Measurements from ENCODE around the gene CNTN5. TPM values are rescaled to one million over a fixed set of nuclear protein-coding genes. Genes with fewer than 3 reads are reported as not detected.

The CNTN5 gene
- polyA plus RNA-seq, 3 donors, result 18.7 to 26.6 (median 19.0) TPM

- no peak for DNase-seq (ENCODE audit: low read depth in 3 of 3, low spot score in 2 of 3)
Measured at GRCh38 chr11:99162819-99163218, 142.1 kb downstream of the CNTN5 start.

GRCh38 chr11:99170591-99170990 is 149.8 kb downstream of the CNTN5 start:
- DNase-seq (ENCODE audit: low read depth in 3 of 3, low spot score in 2 of 3), result no peak

- no peak for DNase-seq (ENCODE audit: low read depth in 3 of 3, low spot score in 2 of 3)
Measured at GRCh38 chr11:99171330-99171729, 150.6 kb downstream of the CNTN5 start.

GRCh38 chr11:99176430-99176829 is 155.7 kb downstream of the CNTN5 start:
- no peak for DNase-seq (ENCODE audit: low read depth in 3 of 3, low spot score in 2 of 3)

- no peak for DNase-seq (ENCODE audit: low read depth in 3 of 3, low spot score in 2 of 3)
Measured at GRCh38 chr11:99177446-99177845, 156.7 kb downstream of the CNTN5 start.

GRCh38 chr11:99184146-99184545 is 163.4 kb downstream of the CNTN5 start:
- DNase-seq (ENCODE audit: low read depth in 3 of 3, low spot score in 2 of 3), result no peak

- no peak for DNase-seq (ENCODE audit: low read depth in 3 of 3, low spot score in 2 of 3)
Measured at GRCh38 chr11:99188221-99188620, 167.5 kb downstream of the CNTN5 start.

GRCh38 chr11:99192716-99193115 is 172.0 kb downstream of the CNTN5 start:
- no peak for DNase-seq (ENCODE audit: low read depth in 3 of 3, low spot score in 2 of 3)

GRCh38 chr11:99197477-99197876 is 176.7 kb downstream of the CNTN5 start:
- no peak for DNase-seq (ENCODE audit: low read depth in 3 of 3, low spot score in 2 of 3)

- no peak for DNase-seq (ENCODE audit: low read depth in 3 of 3, low spot score in 2 of 3)
Measured at GRCh38 chr11:99198215-99198614, 177.5 kb downstream of the CNTN5 start.

- no peak for DNase-seq (ENCODE audit: low read depth in 3 of 3, low spot score in 2 of 3)
Measured at GRCh38 chr11:99199341-99199740, 178.6 kb downstream of the CNTN5 start.

GRCh38 chr11:99200720-99201119 is 180.0 kb downstream of the CNTN5 start:
- no peak for DNase-seq (ENCODE audit: low read depth in 3 of 3, low spot score in 2 of 3)

GRCh38 chr11:99208813-99209212 is 188.1 kb downstream of the CNTN5 start:
- no peak for DNase-seq (ENCODE audit: low read depth in 3 of 3, low spot score in 2 of 3)

GRCh38 chr11:99229544-99229943 is 208.8 kb downstream of the CNTN5 start:
- no peak for DNase-seq (ENCODE audit: low read depth in 3 of 3, low spot score in 2 of 3)

GRCh38 chr11:99234534-99234933 is 213.8 kb downstream of the CNTN5 start:
- DNase-seq (ENCODE audit: low read depth in 3 of 3, low spot score in 2 of 3), result no peak

GRCh38 chr11:99238401-99238800 is 217.7 kb downstream of the CNTN5 start:
- DNase-seq (ENCODE audit: low read depth in 3 of 3, low spot score in 2 of 3), result no peak

- no peak for DNase-seq (ENCODE audit: low read depth in 3 of 3, low spot score in 2 of 3)
Measured at GRCh38 chr11:99240192-99241030, 219.7 kb downstream of the CNTN5 start.

GRCh38 chr11:99241066-99241465 is 220.3 kb downstream of the CNTN5 start:
- DNase-seq (ENCODE audit: low read depth in 3 of 3, low spot score in 2 of 3), result no peak

- no peak for DNase-seq (ENCODE audit: low read depth in 3 of 3, low spot score in 2 of 3)
Measured at GRCh38 chr11:99244613-99245012, 223.9 kb downstream of the CNTN5 start.

- no peak for DNase-seq (ENCODE audit: low read depth in 3 of 3, low spot score in 2 of 3)
Measured at GRCh38 chr11:99246199-99246598, 225.4 kb downstream of the CNTN5 start.

- no peak for DNase-seq (ENCODE audit: low read depth in 3 of 3, low spot score in 2 of 3)
Measured at GRCh38 chr11:99256614-99257013, 235.9 kb downstream of the CNTN5 start.

GRCh38 chr11:99257131-99257530 is 236.4 kb downstream of the CNTN5 start:
- no peak for DNase-seq (ENCODE audit: low read depth in 3 of 3, low spot score in 2 of 3)

GRCh38 chr11:99260696-99261095 is 239.9 kb downstream of the CNTN5 start:
- DNase-seq (ENCODE audit: low read depth in 3 of 3, low spot score in 2 of 3), result no peak

All from right renal cortex interstitium (tissue), 3 donors.